Measurements from ENCODE around the gene CBX8. TPM values are rescaled to one million over a fixed set of nuclear protein-coding genes. Genes with fewer than 3 reads are reported as not detected.
A peak's percentile ranks its signal among the peaks of the same experiment; 100 is the strongest.

CBX8 gene
- total and polyA plus RNA-seq, 2 of the 13 experiments (the other 11 are each of a cell fraction or from before 2014, with no cell fraction given) = 0.34 to 12.6 TPM

- TF ChIP-seq THAP9 (CRISPR knock-in tag; IDR thresholded peaks at IDR 0.05; ENCODE audit: borderline replicate concordance) (no peak), TFDP2 (CRISPR knock-in tag; IDR thresholded peaks at IDR 0.05) (peak; percentile 63), ZNF770 (CRISPR knock-in tag; IDR thresholded peaks at IDR 0.05) (no peak), PCBP1 (IDR thresholded peaks at IDR 0.05; ENCODE audit: borderline replicate concordance, low read depth, low read length) (peak; percentile 75), RAD51 (IDR thresholded peaks at IDR 0.05; ENCODE audit: borderline replicate concordance) (no peak), ZNF331 (CRISPR knock-in tag; IDR thresholded peaks at IDR 0.05) (no peak), GFI1 (CRISPR knock-in tag; IDR thresholded peaks at IDR 0.05; ENCODE audit: borderline replicate concordance) (no peak), ZNF318 (CRISPR knock-in tag; IDR thresholded peaks at IDR 0.05) (no peak), NBN (conservative IDR thresholded peaks at IDR 0.05) (no peak), MEF2D (CRISPR knock-in tag; IDR thresholded peaks at IDR 0.05) (0 out of 2 replicates have a peak, but pooled peaks have one; percentile 18), AHR (CRISPR knock-in tag; IDR thresholded peaks at IDR 0.05) (no peak; the same call in 1 of the 2 replicates), LCORL (IDR thresholded peaks at IDR 0.05) (no peak), LCORL (CRISPR knock-in tag; IDR thresholded peaks at IDR 0.05) (peak; percentile 57; the same call in 1 of the 2 replicates), NFYC (CRISPR knock-in tag; IDR thresholded peaks at IDR 0.05) (peak; percentile 74), KAT2B (IDR thresholded peaks at IDR 0.05; ENCODE audit: borderline replicate concordance, low read depth, low read length) (no peak)
Measured at GRCh38 chr17:79810130-79811010, 13.5 kb upstream of the CBX8 start (continued).

Measured in HepG2 (cell line).